Caco-2 (cell line): ENCODE data around the gene SAMD11. TPM values are rescaled to one million over a fixed set of nuclear protein-coding genes. Genes with fewer than 3 reads are reported as not detected.

Experiments
- BruUV-seq: library from RNA; stranded (reverse); fragments of 400-500 nt; replicated peaks from 2 replicates; lab custom pipeline; 2021; lab: Mats Ljungman, UMichigan
- CTCF ChIA-PET: fragments of 300-600 bp; sonication (Branson Sonifier 250); formaldehyde crosslinking; loops from one replicate; lab custom pipeline; 2022; ENCODE audit warnings: antibody characterized with exemption; lab: Charles Lee
- POLR2A ChIA-PET: fragments of 300-600 bp; sonication (Branson Sonifier 250); formaldehyde crosslinking; loops from one replicate; lab custom pipeline; 2022; ENCODE audit warnings: antibody characterized with exemption; lab: Charles Lee
- DNase-seq, 2 experiments: peaks; one replicate each; pipeline versions ENCODE4 v3.0.0 to v3.0.0-alpha.2; 2020 to 2022
- H3K27me3 ChIP-seq: replicated peaks from 2 replicates; pipeline ENCODE4 v1.6.0; 2011; ENCODE audit warnings: low read length; ENCODE audit not compliant: control insufficient read depth, insufficient read depth
- H3K36me3 ChIP-seq: 2 replicates; pipeline ENCODE4 v1.5.1; 2011; ENCODE audit warnings: low read length; ENCODE audit not compliant: control insufficient read depth, insufficient read depth
- H3K4me1 ChIP-seq: fragments of 250-450 bp; sonication (Bioruptor Pico); 2 replicates; pipeline ENCODE4 v1.5.1; 2020; ENCODE audit warnings: mild to moderate bottlenecking
- H3K4me3 ChIP-seq: 2 replicates; pipeline ENCODE4 v1.5.1; 2011; ENCODE audit warnings: low read depth, mild to moderate bottlenecking, control low read depth, low read length
- H3K9me3 ChIP-seq: fragments of 250-450 bp; sonication (Bioruptor Pico); 2 replicates; pipeline ENCODE4 v1.5.1; 2020; ENCODE audit warnings: mild to moderate bottlenecking, moderate library complexity
- H3K27ac Mint-ChIP-seq: one replicate; pipeline ENCODE4 v1.8.0; 2022; ENCODE audit warnings: mixed read lengths; ENCODE audit not compliant: unreplicated experiment
- H3K27me3 Mint-ChIP-seq: one replicate; pipeline ENCODE4 v1.8.0; 2022; ENCODE audit warnings: mixed read lengths; ENCODE audit not compliant: insufficient read depth, unreplicated experiment
- H3K36me3 Mint-ChIP-seq: one replicate; pipeline ENCODE4 v1.8.0; 2022; ENCODE audit warnings: mild to moderate bottlenecking, mixed read lengths; ENCODE audit not compliant: insufficient read depth, unreplicated experiment
- H3K4me1 Mint-ChIP-seq: one replicate; pipeline ENCODE4 v1.8.0; 2022; ENCODE audit warnings: low read depth, mixed read lengths; ENCODE audit not compliant: unreplicated experiment
- H3K4me3 Mint-ChIP-seq: one replicate; pipeline ENCODE4 v1.8.0; 2022; ENCODE audit warnings: mild to moderate bottlenecking, moderate library complexity, mixed read lengths; ENCODE audit not compliant: unreplicated experiment
- H3K9me3 Mint-ChIP-seq: one replicate; pipeline ENCODE4 v1.8.0; 2022; ENCODE audit warnings: mixed read lengths; ENCODE audit not compliant: unreplicated experiment
- intact Hi-C: fragments of 100-400 bp; cut with micrococcal nuclease; formaldehyde crosslinking; loops from one replicate; pipeline ENCODE4 v1.10.0; 2022; ENCODE audit not compliant: unreplicated experiment
- total RNA-seq: library from RNA; stranded (reverse); gene quantifications from 2 replicates; pipeline ENCODE4 v1.2.3, GENCODE V29; 2022
- TF ChIP-seq, protein P1 (sequence below), 2 experiments: fragments of 200-600 bp in 1 of 2; IDR thresholded peaks; 1 replicate in 1 of 2; 2 replicates in 1 of 2; pipeline versions ENCODE4 v1.5.1 to v1.8.0; 2011 to 2022; ENCODE audit warnings: antibody characterized with exemption in 1 of 2, control low read depth in 1 of 2, inconsistent platforms in 1 of 2, low read depth in 1 of 2, low read length in 1 of 2, mild to moderate bottlenecking in 1 of 2, moderate library complexity in 1 of 2; ENCODE audit not compliant: insufficient read depth in 1 of 2, severe bottlenecking in 1 of 2, unreplicated experiment in 1 of 2

Gene SAMD11
- total RNA-seq, 1 experiment from 2014 or later, result 0.54 TPM

DNA sequence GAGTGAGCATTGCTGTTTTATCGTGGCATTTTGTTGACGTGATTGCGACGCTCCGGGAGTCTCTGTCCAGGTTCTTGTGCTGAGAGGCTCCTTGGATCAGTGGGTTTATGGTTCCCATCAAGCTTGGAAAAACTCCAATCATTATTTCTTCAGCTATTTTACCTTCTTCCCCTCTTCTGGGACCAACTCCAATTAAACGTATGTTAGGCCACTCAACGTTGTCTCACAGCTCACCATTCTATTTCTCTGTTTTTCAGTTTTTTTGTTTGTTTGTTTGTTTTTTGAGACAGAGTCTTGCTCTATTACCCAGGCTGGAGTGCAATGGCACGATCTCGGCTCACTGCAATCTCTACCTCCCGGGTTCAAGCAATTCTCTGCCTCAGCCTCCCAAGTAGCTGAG lies 68.2 kb downstream of the SAMD11 start:
- H3K36me3 Mint-ChIP-seq, result peaks cover 35% of the 10 kb centered on the region
- POLR2A ChIA-PET, result no interaction called here
- no peak overlapping the region for H3K4me3 Mint-ChIP-seq
- no peak for DNase-seq
- H3K9me3 Mint-ChIP-seq, result no peaks in the 10 kb centered on the region
- H3K27me3 ChIP-seq, result no peaks in the 10 kb centered on the region
- no peaks in the 10 kb centered on the region for H3K36me3 ChIP-seq
- H3K27ac Mint-ChIP-seq, result no peak overlapping the region
- intact Hi-C loops, result no loop called here
- TF ChIP-seq, protein P1, sequence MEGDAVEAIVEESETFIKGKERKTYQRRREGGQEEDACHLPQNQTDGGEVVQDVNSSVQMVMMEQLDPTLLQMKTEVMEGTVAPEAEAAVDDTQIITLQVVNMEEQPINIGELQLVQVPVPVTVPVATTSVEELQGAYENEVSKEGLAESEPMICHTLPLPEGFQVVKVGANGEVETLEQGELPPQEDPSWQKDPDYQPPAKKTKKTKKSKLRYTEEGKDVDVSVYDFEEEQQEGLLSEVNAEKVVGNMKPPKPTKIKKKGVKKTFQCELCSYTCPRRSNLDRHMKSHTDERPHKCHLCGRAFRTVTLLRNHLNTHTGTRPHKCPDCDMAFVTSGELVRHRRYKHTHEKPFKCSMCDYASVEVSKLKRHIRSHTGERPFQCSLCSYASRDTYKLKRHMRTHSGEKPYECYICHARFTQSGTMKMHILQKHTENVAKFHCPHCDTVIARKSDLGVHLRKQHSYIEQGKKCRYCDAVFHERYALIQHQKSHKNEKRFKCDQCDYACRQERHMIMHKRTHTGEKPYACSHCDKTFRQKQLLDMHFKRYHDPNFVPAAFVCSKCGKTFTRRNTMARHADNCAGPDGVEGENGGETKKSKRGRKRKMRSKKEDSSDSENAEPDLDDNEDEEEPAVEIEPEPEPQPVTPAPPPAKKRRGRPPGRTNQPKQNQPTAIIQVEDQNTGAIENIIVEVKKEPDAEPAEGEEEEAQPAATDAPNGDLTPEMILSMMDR (IDR thresholded peaks at IDR 0.05; ENCODE audit: insufficient read depth in 1 of 2, low read depth in 1 of 2, low read length in 1 of 2, severe bottlenecking in 1 of 2, unreplicated experiment in 1 of 2), result no peak
- no TSS peak for BruUV-seq
- CTCF ChIA-PET, result no interaction called here
- H3K9me3 ChIP-seq, result peaks cover 8% of the 10 kb centered on the region; the same call in 1 of the 2 replicates
- H3K4me3 ChIP-seq, result no peak overlapping the region
- no peaks in the 10 kb centered on the region for H3K27me3 Mint-ChIP-seq
- H3K4me1 ChIP-seq, result peaks cover 8% of the 10 kb centered on the region
- H3K4me1 Mint-ChIP-seq, result no peaks in the 10 kb centered on the region

DNA sequence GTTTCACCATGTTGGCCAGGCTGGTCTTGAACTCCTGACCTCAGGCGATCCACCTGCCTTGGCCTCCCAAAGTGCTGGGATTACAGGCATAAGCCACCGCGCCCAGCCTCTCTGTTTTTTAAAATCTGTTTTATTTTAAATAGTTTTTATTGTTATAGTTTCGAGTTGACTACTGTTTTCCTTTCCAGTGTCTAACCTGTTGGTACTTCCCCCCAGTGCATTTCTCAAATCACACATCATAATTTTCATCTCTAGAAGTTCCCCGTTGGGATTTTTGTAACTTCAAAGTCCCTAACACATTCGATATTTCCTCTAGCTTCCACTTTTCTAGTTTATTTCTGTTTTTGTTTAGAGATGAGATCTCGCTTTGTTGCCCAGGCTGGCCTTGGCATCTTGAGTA lies 68.6 kb downstream of the SAMD11 start:
- Mint-ChIP-seq H3K9me3 (no peaks in the 10 kb centered on the region), H3K36me3 (peaks cover 35% of the 10 kb centered on the region), H3K4me3 (no peak overlapping the region), H3K27ac (no peak overlapping the region), H3K4me1 (no peaks in the 10 kb centered on the region), H3K27me3 (no peaks in the 10 kb centered on the region)
- Histone ChIP-seq H3K27me3 (no peaks in the 10 kb centered on the region), H3K9me3 (peaks cover 8% of the 10 kb centered on the region; the same call in 1 of the 2 replicates), H3K4me1 (peaks cover 8% of the 10 kb centered on the region), H3K36me3 (no peaks in the 10 kb centered on the region), H3K4me3 (no peak overlapping the region)
- TF ChIP-seq, protein P1 (IDR thresholded peaks at IDR 0.05; ENCODE audit: insufficient read depth in 1 of 2, low read depth in 1 of 2, low read length in 1 of 2, severe bottlenecking in 1 of 2, unreplicated experiment in 1 of 2), result no peak
- no TSS peak for BruUV-seq
- ChIA-PET POLR2A (no interaction called here), CTCF (no interaction called here)
- intact Hi-C loops, result no loop called here
- DNase-seq, result no peak

DNA sequence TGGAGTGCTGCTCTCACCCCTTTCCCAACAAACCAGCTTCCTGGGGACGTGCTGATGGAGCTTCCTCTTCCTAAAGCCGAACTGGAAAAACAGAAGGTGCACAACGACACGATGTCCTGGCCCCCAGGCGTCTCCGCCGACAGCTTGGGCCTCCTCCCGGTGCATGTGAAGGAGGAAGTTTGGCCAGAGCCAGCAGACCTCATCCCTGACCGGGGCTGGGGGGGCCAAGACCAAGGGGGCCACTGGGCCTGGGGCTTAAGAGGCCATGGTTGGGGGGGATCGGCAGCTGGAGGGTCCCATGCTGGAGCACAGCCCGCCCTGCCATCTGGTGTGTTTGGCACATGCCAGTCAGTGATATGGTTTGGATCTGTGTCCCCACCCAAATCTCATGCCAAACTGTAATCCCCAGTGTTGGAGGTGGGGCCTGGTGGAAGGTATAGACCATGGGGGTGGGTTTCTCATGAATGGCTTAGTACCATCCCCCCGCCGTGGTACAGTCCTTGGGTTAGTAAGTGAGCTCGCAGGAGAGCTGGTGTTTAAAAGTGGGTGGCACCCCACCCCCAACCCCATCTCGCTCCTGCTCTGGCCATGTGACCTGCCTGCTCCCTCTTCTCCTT lies 69.8 kb downstream of the SAMD11 start:
- H3K4me3 ChIP-seq, result no peak overlapping the region
- peaks cover 8% of the 10 kb centered on the region; the same call in 1 of the 2 replicates for H3K9me3 ChIP-seq
- Mint-ChIP-seq H3K4me1 (no peaks in the 10 kb centered on the region), H3K27me3 (no peaks in the 10 kb centered on the region), H3K36me3 (peaks cover 35% of the 10 kb centered on the region), H3K27ac (no peak overlapping the region), H3K9me3 (no peaks in the 10 kb centered on the region), H3K4me3 (no peak overlapping the region)
- TF ChIP-seq, protein P1 (IDR thresholded peaks at IDR 0.05; ENCODE audit: insufficient read depth in 1 of 2, low read depth in 1 of 2, low read length in 1 of 2, severe bottlenecking in 1 of 2, unreplicated experiment in 1 of 2), result no peak
- no peaks in the 10 kb centered on the region for H3K36me3 ChIP-seq
- DNase-seq, result no peak
- H3K4me1 ChIP-seq, result peaks cover 19% of the 10 kb centered on the region
- intact Hi-C loops, result no loop called here
- H3K27me3 ChIP-seq, result no peaks in the 10 kb centered on the region
- BruUV-seq, result no TSS peak
- ChIA-PET CTCF (interaction anchor here (1.5 kb wide), 1 partner anchor 9 kb away, joined by 4 read pairs; no protein-coding TSS in a partner anchor), POLR2A (no interaction called here)

Other genes starting within 250 kb of the SAMD11 start
- gene OR4F16, start 237.3 kb upstream of the SAMD11 start, total RNA-seq, result not detected in 2 replicates
- gene NOC2L, start 35.3 kb downstream of the SAMD11 start, total RNA-seq, result 93.4 and 94.1 TPM in 2 replicates
- gene KLHL17, start 36.7 kb downstream of the SAMD11 start, total RNA-seq, result 33.1 and 34.4 TPM in 2 replicates
- gene PLEKHN1, start 42.6 kb downstream of the SAMD11 start, total RNA-seq, result 3.1 and 4.0 TPM in 2 replicates
- 0.18 and 0.65 TPM in 2 replicates for gene PERM1, start 58.2 kb downstream of the SAMD11 start, total RNA-seq
- gene HES4, start 76.2 kb downstream of the SAMD11 start, total RNA-seq, result 45.5 and 53.8 TPM in 2 replicates
- gene ISG15, start 89.6 kb downstream of the SAMD11 start, total RNA-seq, result 55.5 and 63.1 TPM in 2 replicates
- gene AGRN, start 96.2 kb downstream of the SAMD11 start, total RNA-seq, result 176 and 188 TPM in 2 replicates
- gene RNF223, start 150.4 kb downstream of the SAMD11 start, total RNA-seq, result 0.56 and 0.57 TPM in 2 replicates
- gene C1orf159, start 192.2 kb downstream of the SAMD11 start, total RNA-seq, result 12.9 and 14.0 TPM in 2 replicates
- 0.29 and 1.2 TPM in 2 replicates for gene TTLL10, start 250.0 kb downstream of the SAMD11 start, total RNA-seq